Skeletal muscle cell (primary cell): ENCODE data around the gene BTC.
"Not testable (repeated sequence)": the region's sequence is repeated elsewhere in the genome, so short reads cannot be mapped to it uniquely, and the experiment has no call there.

Source experiments
- DNase-seq: peaks from one replicate; pipeline ENCODE4 v3.0.0-alpha.2; 2010; ENCODE audit warnings: low read depth
- H3K4me3 ChIP-seq: 2 replicates; pipeline ENCODE4 v1.5.1; 2011; ENCODE audit warnings: low read depth, mild to moderate bottlenecking, control low read depth, low read length, moderate library complexity

BTC gene

DNA sequence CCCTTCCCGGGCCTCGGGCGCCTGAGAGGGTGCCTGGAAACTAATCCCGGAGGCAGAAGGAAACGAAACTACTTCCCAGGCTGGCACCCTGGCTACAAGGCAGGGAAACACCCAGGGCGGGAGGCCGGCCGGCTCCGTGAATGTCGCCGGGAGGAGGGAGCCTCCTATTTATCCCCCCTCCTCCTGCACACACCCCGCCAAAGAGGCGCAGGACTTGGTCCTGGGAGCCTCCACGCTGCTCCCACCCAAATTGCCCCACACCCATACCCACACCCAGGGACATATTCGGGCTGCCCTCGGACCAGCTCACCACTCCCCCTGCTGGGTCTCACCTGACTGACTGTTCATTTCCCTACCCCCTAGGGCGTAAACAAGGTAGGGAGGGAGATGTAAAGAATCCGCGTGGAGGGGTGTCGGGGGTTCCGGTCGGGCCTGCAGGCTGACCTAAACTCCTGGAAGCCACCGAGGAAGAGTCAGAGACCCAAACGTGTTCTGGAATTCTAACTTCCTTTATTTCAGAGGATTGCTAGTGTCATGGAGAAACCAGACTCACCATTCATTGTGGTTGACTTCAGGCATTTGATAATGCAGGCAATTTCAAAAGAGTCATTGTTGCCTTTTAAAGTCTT is at the start of gene BTC:
BTC (minus strand) TSS at position 142 of the 629 bp plus-strand sequence. CDS start 198 bp downstream, outside the sequence.
- H3K4me3 ChIP-seq, result peak within 1 kb of the TSS; percentile 55
- DNase-seq, result no peak

- H3K4me3 ChIP-seq, result no peak overlapping the region
- DNase-seq, result no peak
Observed at GRCh38 chr4:74840936-74841509, 46.7 kb upstream of the BTC start.

DNA sequence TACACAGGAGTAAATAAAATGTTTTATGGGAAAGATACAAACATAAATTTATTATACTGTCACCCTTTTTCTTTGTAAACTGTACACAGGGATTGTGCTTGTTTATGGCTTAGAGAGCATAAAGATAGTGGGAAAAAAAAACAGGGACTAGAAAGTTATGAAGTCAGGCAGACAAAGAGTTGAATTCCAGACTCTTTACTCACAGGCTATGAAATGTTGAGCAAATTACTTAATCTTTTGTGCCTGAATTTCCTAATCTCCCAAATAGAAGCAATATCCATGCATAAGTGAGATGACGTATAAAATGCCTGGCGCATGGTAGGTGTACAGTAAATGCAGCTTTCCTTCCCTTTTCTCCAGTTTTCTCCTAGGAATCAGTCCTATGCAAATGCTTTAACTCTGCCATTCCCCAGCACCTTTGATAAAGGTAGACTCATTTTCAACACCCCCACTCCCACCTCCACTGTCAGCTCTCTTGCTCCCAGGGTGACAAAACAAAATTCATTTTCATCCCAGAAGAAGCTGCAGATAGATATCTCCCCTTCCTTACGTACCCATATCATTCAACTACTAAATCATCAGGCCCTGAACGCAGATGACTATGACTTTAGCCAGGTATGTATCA is 44.5 kb upstream of the BTC start:
- H3K4me3 ChIP-seq, result no peak overlapping the region
- peak; percentile 14 for DNase-seq

DNA sequence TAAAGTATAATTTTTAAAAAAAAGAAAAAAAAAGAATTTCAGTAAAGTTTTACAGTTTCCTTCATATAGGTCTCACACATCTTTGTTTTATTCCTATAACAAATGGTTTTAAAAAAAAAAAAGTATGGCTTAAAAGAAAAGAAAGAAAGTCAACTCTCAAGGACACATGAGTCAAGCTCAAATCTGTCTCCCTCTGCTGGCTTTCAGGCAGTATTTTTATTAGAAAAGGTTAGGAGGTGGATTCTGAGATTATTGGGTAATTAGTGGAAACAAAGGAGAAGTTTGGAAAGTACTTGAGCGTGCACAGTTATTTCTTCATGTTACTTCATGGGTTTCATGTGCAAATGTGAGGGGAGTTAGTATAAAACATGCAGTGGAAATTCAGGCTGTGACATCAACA is 36.6 kb upstream of the BTC start:
- no peak for DNase-seq
- H3K4me3 ChIP-seq, result no peak overlapping the region

GRCh38 chr4:74823194-74823593 is 28.9 kb upstream of the BTC start:
- DNase-seq, result no peak
- no peak overlapping the region for H3K4me3 ChIP-seq

DNA sequence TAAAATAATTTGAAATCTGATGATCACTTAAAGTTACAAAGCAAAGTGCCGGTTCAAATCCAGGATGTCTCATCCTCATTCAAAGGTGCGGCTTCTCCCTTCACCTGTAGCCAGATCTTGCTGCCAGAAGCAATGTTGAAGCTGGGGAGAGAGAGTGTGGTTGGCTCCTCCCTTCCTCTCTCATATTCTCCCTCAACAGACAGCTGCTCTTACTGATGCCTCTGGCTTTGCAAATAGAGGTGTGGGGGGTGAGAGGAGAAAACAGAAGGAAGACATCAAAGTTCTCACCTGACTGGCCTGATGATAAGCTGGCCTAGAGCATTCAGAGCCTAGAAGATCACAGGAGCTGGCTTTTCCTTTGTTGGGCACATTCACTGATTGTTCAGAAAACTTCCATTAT is 28.3 kb upstream of the BTC start:
- no peak overlapping the region for H3K4me3 ChIP-seq
- no peak for DNase-seq

GRCh38 chr4:74821541-74821940 is 27.2 kb upstream of the BTC start:
- H3K4me3 ChIP-seq, result no peak overlapping the region
- no peak for DNase-seq

DNA sequence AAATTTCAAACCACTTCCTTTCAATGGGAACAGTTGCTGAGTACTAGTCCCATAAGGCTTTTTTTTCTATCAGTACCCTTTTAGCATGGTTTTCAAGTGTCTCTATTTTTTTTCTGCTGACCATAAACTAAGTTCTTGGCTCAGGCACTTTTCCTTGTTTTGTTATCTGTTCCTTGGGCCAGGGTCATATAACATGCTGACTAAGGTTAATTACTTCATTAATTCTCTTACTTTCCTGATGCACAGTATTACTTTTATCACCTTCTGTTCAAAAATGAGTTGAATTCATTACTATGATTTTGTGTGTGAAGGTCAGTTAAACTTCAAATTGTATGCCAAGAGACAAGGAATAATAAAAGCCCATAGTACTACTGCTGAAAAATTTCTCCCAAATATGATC is 19.7 kb upstream of the BTC start:
- no peak for DNase-seq
- H3K4me3 ChIP-seq, result no peak overlapping the region

DNA sequence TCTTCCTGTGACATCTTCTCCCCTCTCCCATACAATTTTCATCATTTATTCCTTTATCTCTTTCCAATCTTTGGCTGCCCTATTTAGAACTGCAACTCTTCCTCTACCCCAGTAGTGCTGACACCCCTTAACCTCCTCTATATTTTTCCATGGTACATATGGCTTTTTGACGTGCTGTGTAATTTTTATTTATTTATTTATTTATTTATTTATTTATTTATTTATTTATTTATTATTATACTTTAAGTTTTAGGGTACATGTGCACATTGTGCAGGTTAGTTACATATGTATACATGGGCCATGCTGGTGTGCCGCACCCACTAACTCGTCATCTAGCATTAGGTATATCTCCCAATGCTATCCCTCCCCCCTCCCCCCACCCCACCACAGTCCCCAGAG is 17.7 kb upstream of the BTC start:
- DNase-seq, H3K4me3 ChIP-seq: not testable (repeated sequence)

DNA sequence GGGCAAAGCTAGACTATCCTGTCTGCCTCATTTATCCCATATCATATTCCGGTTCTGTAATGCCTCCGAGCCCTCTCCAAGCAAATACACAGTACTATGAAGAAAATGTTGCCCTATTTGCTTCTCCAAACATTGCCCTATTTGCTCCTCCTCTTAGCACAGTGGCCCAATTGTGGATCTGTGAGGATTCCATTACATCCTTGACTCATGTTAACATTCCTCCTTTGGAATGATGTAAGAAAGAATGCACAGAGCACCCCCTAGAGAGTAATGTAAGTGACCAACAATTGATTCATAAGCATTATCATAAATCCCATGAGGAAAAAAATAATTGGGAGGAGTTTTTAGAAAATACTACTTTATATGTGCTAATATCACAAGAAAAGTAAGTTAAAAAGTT is 11.3 kb upstream of the BTC start:
- no peak overlapping the region for H3K4me3 ChIP-seq
- DNase-seq, result peak; percentile 37

DNA sequence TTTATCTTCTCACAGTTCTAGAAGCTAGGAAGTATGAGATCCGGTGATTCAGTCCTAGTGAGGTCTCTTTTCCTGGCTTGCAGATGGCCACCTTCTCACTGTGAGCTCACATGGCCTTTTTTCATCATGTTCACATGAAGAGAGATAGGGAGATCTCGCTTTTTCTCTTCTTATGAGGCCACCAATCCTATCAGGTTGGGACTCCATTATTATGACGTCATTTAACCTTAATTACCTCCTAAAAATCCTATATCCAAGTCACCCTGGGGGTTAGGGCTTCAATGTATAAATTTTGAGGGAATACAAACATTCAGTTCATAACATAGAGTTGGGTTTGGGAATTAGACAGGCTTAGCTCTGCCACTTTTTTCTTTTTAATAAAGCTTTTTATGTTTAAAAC is 6.0 kb upstream of the BTC start:
- H3K4me3 ChIP-seq, result no peak overlapping the region
- no peak for DNase-seq

DNA sequence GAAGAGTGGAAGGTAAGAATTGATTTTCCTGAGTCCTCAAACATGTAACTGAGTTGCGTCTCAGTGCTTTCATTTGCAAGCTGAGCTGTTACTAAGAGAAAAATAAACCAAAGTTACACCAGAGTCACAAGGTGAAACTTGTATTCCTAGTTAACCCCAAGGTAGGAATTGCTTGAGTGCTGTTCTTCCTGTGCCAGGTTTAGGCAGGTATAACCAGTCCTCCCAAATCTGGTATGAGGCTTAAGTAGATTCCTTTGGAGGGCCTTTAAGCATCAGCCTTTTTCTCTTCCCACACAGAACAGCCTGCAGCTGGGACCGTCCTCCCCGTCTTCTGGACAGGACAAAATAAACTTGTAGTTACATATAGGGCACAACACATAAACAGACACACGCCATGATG is 2.3 kb upstream of the BTC start:
- no peak for DNase-seq
- no peak overlapping the region for H3K4me3 ChIP-seq

DNA sequence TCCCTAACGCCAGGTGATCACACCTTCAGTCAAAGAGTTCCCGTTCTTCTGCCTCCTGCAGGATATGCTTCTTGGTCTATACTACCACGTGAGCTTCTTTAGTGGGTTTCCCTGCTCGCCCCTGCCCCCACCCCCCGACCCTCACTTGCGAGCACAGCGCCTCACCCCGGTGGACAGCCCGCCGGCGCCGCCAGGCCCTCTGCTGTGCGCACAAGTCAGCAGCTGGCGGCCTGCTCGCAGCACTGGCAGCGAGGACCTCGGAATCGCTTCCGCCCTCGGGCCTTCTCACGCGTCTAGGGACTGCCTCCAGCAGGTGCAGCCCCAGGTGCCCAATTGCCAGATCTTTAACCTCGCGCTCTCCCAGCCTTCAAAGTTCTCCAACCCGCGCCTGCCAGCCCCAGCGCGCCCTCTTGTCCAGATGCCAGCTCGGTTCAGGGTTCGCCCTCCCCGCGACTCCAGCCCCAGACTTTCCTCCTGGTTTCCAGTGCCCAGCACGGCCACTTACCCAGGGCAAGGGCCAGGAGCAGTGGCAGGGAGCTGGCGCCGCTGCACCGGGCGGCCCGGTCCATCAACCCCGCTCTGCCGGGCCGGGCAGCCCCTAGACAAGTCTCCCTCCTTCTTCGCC is 454 bp downstream of the BTC start:
- peak overlapping the region; percentile 55 for H3K4me3 ChIP-seq
- DNase-seq, result no peak

GRCh38 chr4:74790652-74791051 is 3.7 kb downstream of the BTC start:
- DNase-seq, result no peak
- H3K4me3 ChIP-seq, result no peak overlapping the region

GRCh38 chr4:74789518-74789917 is 4.8 kb downstream of the BTC start:
- DNase-seq, result no peak
- H3K4me3 ChIP-seq, result no peak overlapping the region

- DNase-seq, result no peak
Observed at GRCh38 chr4:74777531-74777930, 16.8 kb downstream of the BTC start.

DNA sequence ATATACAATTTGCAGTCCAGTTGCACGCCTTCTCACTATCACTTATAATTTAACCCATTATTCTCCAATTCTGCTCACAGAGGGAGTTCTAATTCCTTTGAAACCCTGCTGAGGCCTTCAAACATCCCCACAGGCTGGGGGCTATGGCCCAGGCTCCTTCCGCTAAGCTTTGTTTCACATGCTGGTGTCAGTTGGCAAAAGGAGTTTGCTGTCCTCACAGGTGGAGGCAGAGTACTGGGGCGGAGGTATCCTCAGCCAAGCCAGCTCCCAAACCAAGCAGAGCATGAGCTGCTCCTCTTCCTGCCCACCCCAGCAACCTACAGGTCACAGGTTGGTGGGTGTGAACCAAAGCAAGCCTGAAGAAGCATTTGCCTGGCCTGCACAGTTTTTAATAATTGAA is 21.5 kb downstream of the BTC start:
- H3K4me3 ChIP-seq, result no peak overlapping the region
- no peak for DNase-seq

More at GRCh38 chr4:74777531-74777930, 16.8 kb downstream of the BTC start:
- H3K4me3 ChIP-seq, result no peak overlapping the region

DNA sequence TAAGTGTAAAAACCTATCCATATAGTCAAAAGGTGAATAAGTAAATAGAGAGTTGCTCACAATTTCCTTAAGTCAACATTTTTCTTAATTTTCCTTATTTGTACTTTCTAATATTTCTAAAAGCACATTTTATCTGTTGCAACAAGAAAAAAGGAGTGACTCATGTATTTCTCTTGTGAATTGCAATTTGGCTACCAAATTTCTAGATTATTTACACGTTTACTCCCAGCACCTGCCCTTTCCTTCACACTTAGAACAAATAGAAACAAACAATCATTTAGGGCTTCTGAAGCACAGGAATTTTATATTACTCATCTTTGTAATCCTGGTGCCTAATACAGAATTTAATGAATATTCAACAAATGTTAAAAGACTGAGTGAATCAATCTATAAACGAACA is 22.2 kb downstream of the BTC start:
- DNase-seq, result no peak
- no peak overlapping the region for H3K4me3 ChIP-seq

GRCh38 chr4:74770226-74770910 is 24.0 kb downstream of the BTC start:
- no peak for DNase-seq
- no peak overlapping the region for H3K4me3 ChIP-seq

- DNase-seq, result peak; percentile 61
Observed at GRCh38 chr4:74768857-74769525, 25.3 kb downstream of the BTC start.

More at GRCh38 chr4:74768857-74769525, 25.3 kb downstream of the BTC start:
- H3K4me3 ChIP-seq, result no peak overlapping the region
